Ovary (tissue), 9 donors: ENCODE measurements around the gene ADRA2C. TPM values are rescaled to one million over a fixed set of nuclear protein-coding genes. Genes with fewer than 3 reads are reported as not detected.

Experiments
- DNase-seq, 5 donors: peaks; one replicate each; pipeline ENCODE4 v3.0.0-alpha.2; 2019 to 2020
- H3K27ac ChIP-seq, 2 donors: fragments of 200-600 bp; one replicate each; pipeline versions ENCODE4 v1.5.1 to v1.8.0; 2019 to 2022
- H3K27me3 ChIP-seq: fragments of 200-600 bp; one replicate; pipeline ENCODE4 v1.8.0; 2022
- H3K36me3 ChIP-seq: fragments of 200-600 bp; sonication (generic); one replicate; pipeline ENCODE4 v1.5.1; 2019
- H3K4me1 ChIP-seq: one replicate; pipeline ENCODE4 v1.8.1; 2013; ENCODE audit warnings: mild to moderate bottlenecking, moderate library complexity; ENCODE audit not compliant: insufficient read depth
- H3K4me3 ChIP-seq: fragments of 200-600 bp; sonication (generic); one replicate; pipeline ENCODE4 v1.5.1; 2017
- H3K9me3 ChIP-seq, 2 donors: fragments of 200-600 bp in 1 of 2; sonication (generic) in 1 of 2; one replicate each; pipeline versions ENCODE4 v1.5.1 to v1.8.1; 2013 to 2019; ENCODE audit warnings: mild to moderate bottlenecking in 1 of 2, moderate library complexity in 1 of 2
- EP300 ChIP-seq: sonication (generic); formaldehyde crosslinking; IDR thresholded peaks from one replicate; pipeline ENCODE4 v1.6.1; 2017; ENCODE audit warnings: antibody characterized with exemption
- POLR2A ChIP-seq: fragments of 450-650 bp; IDR thresholded peaks from one replicate; pipeline ENCODE4 v1.6.1; 2017; ENCODE audit warnings: antibody characterized with exemption, mild to moderate bottlenecking, moderate library complexity
- WGBS, 3 donors: extraction: QIAGEN DNeasy Blood & Tissue Kit in 1 of 3; methylation state at CpG; one replicate each; pipeline versions ENCODE4 v1.1.5 to v1.1.7; 2013 to 2017; 5-methylcytosine and 5-hydroxymethylcytosine counted together
- intact Hi-C, 4 donors: fragments of 100-400 bp; cut with DNase I; formaldehyde crosslinking; loops; one replicate each; pipeline versions ENCODE4 v1.11.0 to v1.15.1; 2022 to 2023
- polyA plus RNA-seq, 2 donors: library from polyadenylated mRNA; stranded (reverse); fragments of 200-250 nt in 1 of 2; fragments of 350-450 nt in 1 of 2; fragmentation: Illumina TruSeq in 1 of 2; extraction: RNeasy Lipid Tissue Mini Kit (QIAGEN cat#74804) in 1 of 2; gene quantifications; one replicate each; pipeline ENCODE4 v1.2.3, GENCODE V29; 2013 to 2014
- total RNA-seq, 7 donors: library from RNA; depleted of rRNA in 2 of 7; stranded (reverse); fragments of >200 nt in 2 of 7; fragmentation: NEBNext Ultra II Directional in 3 of 7; extraction: Animal tissue kit (Norgen Biotek cat#: 25700) in 3 of 7; gene quantifications; one replicate each; pipeline versions ENCODE4 v1.1.0 to v1.2.4, GENCODE V29; 2016 to 2023
- TF ChIP-seq, protein P1 (sequence below), 3 donors: fragments of 450-650 bp in 2 of 3; fragments of 200-600 bp in 1 of 3; IDR thresholded peaks; one replicate each; pipeline versions ENCODE4 v1.5.1 to v1.8.0; 2016 to 2022; ENCODE audit warnings: antibody characterized with exemption in 3 of 3, mild to moderate bottlenecking in 1 of 3
- donor health status: DM: no; HTN: no; CAD: no; lungs with moderate emphysema.
- donor health status: DM: no; HTN: no; CAD: no.
- donor health status: Bipolar disorder and iron deficiency.
- donor health status: DM: yes; HTN: yes; CAD: no.
- donor health status: DM: no; HTN: no; CAD: no.
- donor health status: DM: yes; HTN: yes; CAD: no.

ADRA2C gene
- total and polyA plus RNA-seq, 9 donors = 0.35 to 15.1 (median 4.2) TPM

DNA sequence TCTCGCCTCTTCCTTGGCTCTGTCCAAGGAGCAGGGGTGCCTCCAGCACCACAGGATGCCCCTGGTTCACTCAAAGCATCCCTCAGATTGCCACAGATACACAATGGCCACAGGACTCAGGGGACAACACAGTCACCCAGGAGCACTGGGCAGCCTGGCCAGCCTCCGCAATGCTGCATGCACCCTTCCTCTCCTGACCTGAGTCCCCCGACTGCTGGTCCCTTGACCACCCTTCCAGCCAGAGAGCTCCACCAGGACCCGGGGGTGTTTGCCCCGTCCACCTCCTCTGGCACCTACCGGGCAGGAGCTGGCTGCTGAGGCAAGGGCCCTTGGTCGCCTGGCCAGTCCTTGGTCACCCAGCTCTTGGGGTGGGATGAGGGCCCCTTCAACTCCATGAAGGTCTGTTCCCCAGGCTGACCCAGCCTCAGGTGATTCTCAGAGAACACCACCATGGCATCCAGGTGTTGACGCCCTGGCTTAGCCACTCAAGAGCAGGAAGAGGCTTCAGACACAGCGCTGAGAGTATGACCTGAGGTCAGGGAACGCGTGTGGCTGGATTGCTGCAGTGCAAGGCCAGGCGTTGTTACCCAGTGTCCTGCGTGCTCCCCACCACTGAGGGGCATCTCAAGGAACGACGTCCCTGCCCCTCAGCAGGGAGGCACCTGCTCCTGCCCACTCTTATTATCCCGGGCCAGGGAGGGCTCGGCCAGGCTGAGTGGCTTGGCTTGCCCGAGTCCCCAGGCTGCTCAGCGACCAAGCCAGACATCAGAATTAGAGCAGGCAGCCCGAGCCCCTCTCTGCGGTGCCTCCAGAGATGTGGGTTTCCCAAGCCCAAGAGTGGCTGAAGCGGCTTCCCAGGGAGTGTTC is 10.2 kb downstream of the ADRA2C start:
- WGBS, 3 donors = 76 to 81% (median 77%) methylated on average over 18 to 22 of the region's 22 CpGs
- no peaks in the 10 kb centered on the region for H3K27me3 ChIP-seq
- H3K27ac ChIP-seq = no peak overlapping the region
- H3K36me3 ChIP-seq = no peaks in the 10 kb centered on the region
- no peaks in the 10 kb centered on the region for H3K9me3 ChIP-seq
- TF ChIP-seq EP300 = no peak
- TF ChIP-seq POLR2A = no peak
- TF ChIP-seq, protein P1, sequence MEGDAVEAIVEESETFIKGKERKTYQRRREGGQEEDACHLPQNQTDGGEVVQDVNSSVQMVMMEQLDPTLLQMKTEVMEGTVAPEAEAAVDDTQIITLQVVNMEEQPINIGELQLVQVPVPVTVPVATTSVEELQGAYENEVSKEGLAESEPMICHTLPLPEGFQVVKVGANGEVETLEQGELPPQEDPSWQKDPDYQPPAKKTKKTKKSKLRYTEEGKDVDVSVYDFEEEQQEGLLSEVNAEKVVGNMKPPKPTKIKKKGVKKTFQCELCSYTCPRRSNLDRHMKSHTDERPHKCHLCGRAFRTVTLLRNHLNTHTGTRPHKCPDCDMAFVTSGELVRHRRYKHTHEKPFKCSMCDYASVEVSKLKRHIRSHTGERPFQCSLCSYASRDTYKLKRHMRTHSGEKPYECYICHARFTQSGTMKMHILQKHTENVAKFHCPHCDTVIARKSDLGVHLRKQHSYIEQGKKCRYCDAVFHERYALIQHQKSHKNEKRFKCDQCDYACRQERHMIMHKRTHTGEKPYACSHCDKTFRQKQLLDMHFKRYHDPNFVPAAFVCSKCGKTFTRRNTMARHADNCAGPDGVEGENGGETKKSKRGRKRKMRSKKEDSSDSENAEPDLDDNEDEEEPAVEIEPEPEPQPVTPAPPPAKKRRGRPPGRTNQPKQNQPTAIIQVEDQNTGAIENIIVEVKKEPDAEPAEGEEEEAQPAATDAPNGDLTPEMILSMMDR (IDR thresholded peaks at IDR 0.05) = no peak
- no peak for DNase-seq
- no peak overlapping the region for H3K4me3 ChIP-seq
- intact Hi-C loops = no loop called here
- no peaks in the 10 kb centered on the region for H3K4me1 ChIP-seq

DNA sequence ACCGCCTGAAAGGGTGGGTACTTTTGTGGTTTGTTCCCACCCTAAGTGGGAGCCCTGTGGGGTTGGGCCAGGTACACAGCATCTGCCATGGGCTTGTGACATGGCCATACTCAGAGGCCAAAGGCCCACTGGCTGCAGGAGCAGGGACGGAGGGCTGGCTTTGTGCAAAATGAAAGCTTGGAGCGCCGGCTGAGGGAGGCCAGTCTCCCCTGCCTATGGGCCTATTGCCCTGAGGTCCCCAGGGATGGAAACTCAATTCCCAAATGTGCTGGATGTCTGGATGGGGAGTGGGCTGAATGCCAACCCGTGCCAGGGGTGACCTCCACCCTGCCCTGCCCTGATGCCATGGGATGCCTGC is 10.8 kb downstream of the ADRA2C start:
- Histone ChIP-seq H3K36me3 (no peaks in the 10 kb centered on the region), H3K27ac (no peak overlapping the region), H3K4me1 (no peaks in the 10 kb centered on the region), H3K27me3 (no peaks in the 10 kb centered on the region), H3K9me3 (peaks cover 0 to 3% of the 10 kb centered on the region in 2 donors), H3K4me3 (no peak overlapping the region)
- intact Hi-C loops = no loop called here
- 71 to 87% (median 73%) methylated on average over 5 of the region's 5 CpGs for WGBS, 3 donors
- DNase-seq = no peak
- TF ChIP-seq EP300 (no peak), POLR2A (no peak)
- TF ChIP-seq, protein P1 (IDR thresholded peaks at IDR 0.05) = no peak

DNA sequence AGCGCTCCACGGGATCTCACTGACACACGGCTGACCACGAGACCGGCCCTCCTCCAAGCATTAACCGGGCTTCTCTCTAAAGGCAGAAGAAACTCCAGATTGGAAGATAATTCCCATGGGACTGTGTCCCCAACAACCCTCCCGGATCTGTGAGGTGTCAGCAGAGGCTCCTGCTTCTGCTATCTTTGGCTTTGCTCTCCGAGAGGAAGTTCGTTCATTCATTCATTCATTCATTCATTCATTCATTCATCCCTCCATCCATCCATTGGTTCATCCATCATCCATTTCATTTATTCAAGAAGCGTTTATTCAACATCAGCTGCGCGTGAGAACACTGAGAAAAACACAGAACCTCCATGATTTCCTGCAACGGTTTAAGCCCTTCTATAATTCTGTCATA is 11.5 kb downstream of the ADRA2C start:
- Histone ChIP-seq H3K36me3 (no peaks in the 10 kb centered on the region), H3K27me3 (no peaks in the 10 kb centered on the region), H3K4me3 (no peak overlapping the region), H3K9me3 (peaks cover 0 to 3% of the 10 kb centered on the region in 2 donors), H3K4me1 (no peaks in the 10 kb centered on the region), H3K27ac (no peak overlapping the region)
- no peak for DNase-seq
- TF ChIP-seq, protein P1 (IDR thresholded peaks at IDR 0.05) = no peak
- no peak for TF ChIP-seq POLR2A
- TF ChIP-seq EP300 = no peak
- WGBS, 3 donors = 77 to 82% (median 77%) methylated on average over 13 of the region's 13 CpGs
- intact Hi-C loops = no loop called here

DNA sequence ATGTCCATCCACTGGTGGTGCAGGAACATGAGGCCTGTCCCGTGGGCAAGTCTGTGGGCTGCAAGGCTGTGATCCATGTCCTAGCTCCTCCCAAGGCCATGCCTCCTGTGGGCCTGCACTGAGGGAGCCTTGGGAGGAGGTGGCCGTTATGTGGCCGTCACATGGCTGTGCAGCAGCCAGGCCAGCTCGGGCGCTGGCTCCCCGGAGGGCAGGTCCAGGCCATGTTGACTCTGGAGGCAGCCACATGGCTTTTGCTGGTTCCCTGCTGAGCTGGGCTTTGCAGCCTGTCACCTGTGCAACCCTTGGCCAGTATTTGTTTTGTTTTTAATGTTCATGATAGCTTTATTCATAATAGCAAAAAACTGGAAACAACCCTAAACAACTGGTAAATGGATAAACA is 13.3 kb downstream of the ADRA2C start:
- Histone ChIP-seq H3K27ac (no peak overlapping the region), H3K9me3 (peaks cover 0 to 3% of the 10 kb centered on the region in 2 donors), H3K36me3 (no peaks in the 10 kb centered on the region), H3K27me3 (no peaks in the 10 kb centered on the region), H3K4me3 (no peak overlapping the region), H3K4me1 (no peaks in the 10 kb centered on the region)
- intact Hi-C loops = no loop called here
- DNase-seq = no peak
- WGBS, 3 donors = 69 to 86% (median 85%) methylated on average over 5 to 6 of the region's 6 CpGs
- TF ChIP-seq, protein P1 (IDR thresholded peaks at IDR 0.05) = no peak
- no peak for TF ChIP-seq EP300
- TF ChIP-seq POLR2A = no peak
